Tibial nerve (tissue), 4 donors: ENCODE measurements around the gene GOT2. TPM values are rescaled to one million over a fixed set of nuclear protein-coding genes. Genes with fewer than 3 reads are reported as not detected.

Experiments
- DNase-seq, 2 donors: peaks; one replicate each; pipeline ENCODE4 v3.0.0-alpha.2; 2019; ENCODE audit warnings: low spot score in 2 of 2
- H3K27ac ChIP-seq, 4 donors: fragments of 200-600 bp; sonication (generic) in 3 of 4; one replicate each; pipeline ENCODE4 v1.5.1; 2017 to 2019; ENCODE audit warnings: mild to moderate bottlenecking in 1 of 4
- H3K27me3 ChIP-seq, 2 donors: fragments of 200-600 bp; sonication (generic) in 1 of 2; one replicate each; pipeline versions ENCODE4 v1.5.1 to v1.6.0; 2017 to 2019
- H3K36me3 ChIP-seq, 3 donors: fragments of 200-600 bp; sonication (generic); one replicate each; pipeline ENCODE4 v1.5.1; 2018 to 2019
- H3K4me1 ChIP-seq, 4 donors: fragments of 200-600 bp; sonication (generic) in 3 of 4; one replicate each; pipeline ENCODE4 v1.5.1; 2017 to 2019
- H3K4me3 ChIP-seq, 4 donors: fragments of 200-600 bp; sonication (generic) in 3 of 4; one replicate each; pipeline ENCODE4 v1.5.1; 2017 to 2019; ENCODE audit warnings: mild to moderate bottlenecking in 1 of 4, moderate library complexity in 1 of 4
- H3K9me3 ChIP-seq, 4 donors: fragments of 200-600 bp; sonication (generic) in 3 of 4; one replicate each; pipeline ENCODE4 v1.5.1; 2017 to 2019
- CTCF ChIP-seq, 5 experiments: fragments of 200-600 bp in 3 of 5; fragments of 450-650 bp in 2 of 5; sonication (generic) in 3 of 5; IDR thresholded peaks; one replicate each; pipeline ENCODE4 v1.5.1; 2016 to 2019; ENCODE audit warnings: antibody characterized with exemption in 5 of 5, mild to moderate bottlenecking in 3 of 5, moderate library complexity in 2 of 5
- EP300 ChIP-seq, 2 donors: sonication (generic); formaldehyde crosslinking; IDR thresholded peaks; one replicate each; pipeline ENCODE4 v1.6.1; 2017; ENCODE audit warnings: antibody characterized with exemption in 2 of 2, mild to moderate bottlenecking in 1 of 2
- POLR2A ChIP-seq, 2 donors: fragments of 450-650 bp; IDR thresholded peaks; one replicate each; pipeline ENCODE4 v1.6.1; 2017; ENCODE audit warnings: antibody characterized with exemption in 2 of 2, mild to moderate bottlenecking in 2 of 2, moderate library complexity in 2 of 2
- WGBS, 2 donors: methylation state at CpG; one replicate each; pipeline ENCODE4 v1.1.5; 2018; 5-methylcytosine and 5-hydroxymethylcytosine counted together
- total RNA-seq, 4 donors: library from RNA; depleted of rRNA; stranded (reverse); fragments of >200 nt; gene quantifications; one replicate each; pipeline ENCODE4 v1.1.0, GENCODE V29; 2016

GOT2 gene
- total RNA-seq, 4 donors from 2014 or later: 29.7 to 54.2 (median 34.2) TPM

- 4 to 5% methylated on average over 36 to 40 of the region's 41 CpGs for WGBS, 2 donors
- H3K27ac ChIP-seq: peak within 1 kb of the TSS; percentile 46 to 87 (median 78)
- TF ChIP-seq CTCF (IDR thresholded peaks at IDR 0.05) (no peak), EP300 (IDR thresholded peaks at IDR 0.05) (peak in 1 of 2 donors; percentile 59)
Observed at GRCh38 chr16:58684354-58685083, 49.6 kb downstream of the GOT2 start, which contains the start of gene SLC38A7. TSS of gene SLC38A7 (minus strand) at chr16:58684770. CDS start at chr16:58680126, 4,644 bp downstream.

GRCh38 chr16:58684001-58684353 lies 50.1 kb downstream of the GOT2 start:
- Histone ChIP-seq H3K4me3 (peak overlapping the region; percentile 77 to 97 (median 82)), H3K27me3 (no peaks in the 10 kb centered on the region), H3K9me3 (no peaks in the 10 kb centered on the region), H3K36me3 (peaks cover 0 to 32% (median 0%) of the 10 kb centered on the region in 3 donors), H3K27ac (peak overlapping the region in 3 of 4 donors; percentile 75 to 87 (median 81)), H3K4me1 (peaks cover 0 to 21% (median 6%) of the 10 kb centered on the region in 4 donors)
- WGBS, 2 donors: 9 to 18% methylated on average over 3 of the region's 3 CpGs
- TF ChIP-seq CTCF (IDR thresholded peaks at IDR 0.05): no peak
- no peak for TF ChIP-seq EP300 (IDR thresholded peaks at IDR 0.05)
- TF ChIP-seq POLR2A (IDR thresholded peaks at IDR 0.05): no peak
- DNase-seq: no peak

More at GRCh38 chr16:58684354-58685083, 49.6 kb downstream of the GOT2 start, which contains the start of gene SLC38A7:
- no peaks in the 10 kb centered on the region for H3K27me3 ChIP-seq
- H3K4me1 ChIP-seq: peaks cover 0 to 21% (median 6%) of the 10 kb centered on the region in 4 donors
- no peaks in the 10 kb centered on the region for H3K9me3 ChIP-seq
- peak; percentile 75 to 83 for DNase-seq
- peaks cover 0 to 26% (median 0%) of the 10 kb centered on the region in 3 donors for H3K36me3 ChIP-seq
- peak within 1 kb of the TSS; percentile 77 to 97 (median 82) for H3K4me3 ChIP-seq

- Histone ChIP-seq H3K27ac (no peak overlapping the region), H3K36me3 (peaks cover 0 to 72% (median 0%) of the 10 kb centered on the region in 3 donors), H3K4me1 (peaks cover 0 to 17% (median 3%) of the 10 kb centered on the region in 4 donors), H3K9me3 (no peaks in the 10 kb centered on the region), H3K27me3 (no peaks in the 10 kb centered on the region), H3K4me3 (no peak overlapping the region)
- no peak for DNase-seq
- WGBS, 2 donors: 93 to 94% methylated on average over 14 to 16 of the region's 16 CpGs
- TF ChIP-seq EP300 (IDR thresholded peaks at IDR 0.05): no peak
- TF ChIP-seq POLR2A (IDR thresholded peaks at IDR 0.05): no peak
Observed at GRCh38 chr16:58679763-58680162, 54.4 kb downstream of the GOT2 start.

GRCh38 chr16:58678716-58679115 lies 55.4 kb downstream of the GOT2 start:
- Histone ChIP-seq H3K9me3 (no peaks in the 10 kb centered on the region), H3K4me3 (no peak overlapping the region), H3K27ac (no peak overlapping the region), H3K27me3 (no peaks in the 10 kb centered on the region), H3K4me1 (peaks cover 0 to 10% (median 1%) of the 10 kb centered on the region in 4 donors), H3K36me3 (peaks cover 0 to 80% (median 0%) of the 10 kb centered on the region in 3 donors)
- 58% methylated on average over 3 of the region's 3 CpGs for WGBS, 2 donors
- no peak for TF ChIP-seq POLR2A (IDR thresholded peaks at IDR 0.05)
- no peak for TF ChIP-seq CTCF (IDR thresholded peaks at IDR 0.05)
- TF ChIP-seq EP300 (IDR thresholded peaks at IDR 0.05): no peak
- no peak for DNase-seq

GRCh38 chr16:58678269-58678668 lies 55.8 kb downstream of the GOT2 start:
- TF ChIP-seq POLR2A (IDR thresholded peaks at IDR 0.05): no peak
- TF ChIP-seq EP300 (IDR thresholded peaks at IDR 0.05): no peak
- TF ChIP-seq CTCF (IDR thresholded peaks at IDR 0.05): no peak
- WGBS, 2 donors: 90 to 100% methylated on average over 4 of the region's 4 CpGs
- H3K27me3 ChIP-seq: no peaks in the 10 kb centered on the region
- no peak for DNase-seq
- H3K4me1 ChIP-seq: peaks cover 0 to 6% (median 0%) of the 10 kb centered on the region in 4 donors
- H3K4me3 ChIP-seq: no peak overlapping the region
- peaks cover 0 to 84% (median 0%) of the 10 kb centered on the region in 3 donors for H3K36me3 ChIP-seq
- no peaks in the 10 kb centered on the region for H3K9me3 ChIP-seq
- H3K27ac ChIP-seq: no peak overlapping the region
